GM19455 (cell line): ENCODE results near the gene SF3B4.
"Not testable (repeated sequence)": the region's sequence is repeated elsewhere in the genome, so short reads cannot be mapped to it uniquely, and the experiment has no call there.

Experiments
- ATAC-seq: cut with Tn5 transposase; IDR thresholded peaks from one replicate; pipeline ENCODE4 v1.9.1; 2021; ENCODE audit not compliant: unreplicated experiment

SF3B4 gene

DNA sequence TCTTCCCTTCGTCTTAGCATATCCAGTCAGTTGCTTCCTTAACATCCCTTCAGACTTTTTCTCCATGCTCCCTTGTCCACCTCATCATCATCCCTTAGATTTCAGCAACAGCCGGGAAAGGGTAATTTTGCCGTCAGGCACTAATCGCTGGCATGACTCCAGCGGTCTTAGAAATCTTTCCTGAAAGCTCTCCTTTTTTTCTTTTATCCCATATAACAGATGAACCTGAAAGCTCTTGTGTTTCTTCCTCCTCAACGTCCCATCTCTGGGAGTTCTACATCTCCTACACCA is 38.7 kb downstream of the SF3B4 start:
- no peak for ATAC-seq

- peak; percentile 12 for ATAC-seq
Measured at GRCh38 chr1:149888247-149888998, 39.2 kb downstream of the SF3B4 start.

DNA sequence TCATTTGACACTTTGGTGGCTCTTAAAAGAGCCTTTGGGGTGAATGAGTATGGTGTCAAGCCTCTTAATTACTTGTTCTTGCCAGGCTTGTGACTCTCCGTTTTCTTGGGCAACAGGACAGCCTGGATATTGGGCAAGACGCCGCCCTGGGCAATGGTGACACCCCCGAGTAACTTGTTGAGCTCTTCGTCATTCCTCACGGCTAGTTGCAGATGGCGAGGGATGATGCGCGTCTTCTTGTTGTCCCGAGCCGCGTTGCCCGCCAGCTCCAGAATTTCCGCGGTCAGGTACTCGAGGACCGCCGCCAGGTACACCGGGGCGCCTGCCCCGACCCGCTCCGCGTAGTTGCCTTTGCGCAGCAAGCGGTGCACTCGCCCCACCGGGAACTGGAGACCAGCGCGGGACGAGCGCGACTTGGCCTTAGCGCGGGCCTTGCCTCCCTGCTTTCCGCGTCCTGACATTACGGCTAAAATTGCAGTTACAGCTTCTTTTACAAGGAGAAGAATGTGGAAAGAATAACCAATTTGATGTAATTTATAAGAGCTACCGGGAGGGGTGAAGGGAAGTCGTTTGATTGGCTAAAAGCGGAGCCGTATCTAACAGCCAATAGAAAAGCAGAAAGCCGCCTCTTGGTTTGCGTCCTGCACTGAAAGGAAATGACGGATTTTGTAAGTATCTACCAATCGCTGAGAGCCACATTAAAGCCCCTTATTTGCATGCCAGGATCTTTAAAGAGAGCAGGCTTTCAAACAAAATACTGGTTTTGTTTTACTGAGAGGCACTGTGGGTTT is 40.0 kb downstream of the SF3B4 start:
- peak; percentile 42 for ATAC-seq

- ATAC-seq, result not testable (repeated sequence)
Measured at GRCh38 chr1:149887196-149887455, 40.5 kb downstream of the SF3B4 start.

DNA sequence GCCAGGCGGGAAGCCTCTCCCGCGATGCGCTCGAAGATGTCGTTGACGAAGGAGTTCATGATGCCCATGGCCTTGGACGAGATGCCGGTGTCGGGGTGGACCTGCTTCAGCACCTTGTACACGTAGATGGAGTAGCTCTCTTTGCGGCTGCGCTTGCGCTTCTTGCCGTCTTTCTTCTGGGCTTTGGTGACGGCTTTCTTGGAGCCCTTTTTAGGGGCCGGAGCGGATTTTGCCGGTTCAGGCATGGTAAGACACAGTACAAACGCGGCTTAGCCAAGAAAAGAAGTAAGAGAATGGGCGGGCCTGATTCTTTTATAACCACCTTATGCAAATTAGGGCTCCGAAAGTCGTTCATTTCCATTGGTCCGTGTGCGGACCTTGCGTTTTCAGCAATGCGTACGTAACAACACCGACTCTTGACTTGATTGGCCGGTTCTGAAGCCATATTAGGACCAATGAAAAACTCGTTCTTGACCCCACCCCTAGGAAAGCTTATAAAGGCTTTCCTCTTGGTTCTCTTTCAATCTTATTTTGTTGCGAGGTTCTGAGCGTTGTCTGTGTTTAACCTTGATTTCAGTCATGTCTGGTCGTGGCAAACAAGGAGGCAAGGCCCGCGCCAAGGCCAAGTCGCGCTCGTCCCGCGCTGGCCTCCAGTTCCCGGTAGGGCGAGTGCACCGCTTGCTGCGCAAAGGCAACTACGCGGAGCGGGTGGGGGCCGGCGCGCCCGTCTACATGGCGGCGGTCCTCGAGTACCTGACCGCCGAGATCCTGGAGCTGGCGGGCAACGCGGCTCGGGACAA is 41.0 kb downstream of the SF3B4 start:
- peak; percentile 59 for ATAC-seq

- ATAC-seq, result not testable (repeated sequence)
Measured at GRCh38 chr1:149886121-149886395, 41.5 kb downstream of the SF3B4 start.

DNA sequence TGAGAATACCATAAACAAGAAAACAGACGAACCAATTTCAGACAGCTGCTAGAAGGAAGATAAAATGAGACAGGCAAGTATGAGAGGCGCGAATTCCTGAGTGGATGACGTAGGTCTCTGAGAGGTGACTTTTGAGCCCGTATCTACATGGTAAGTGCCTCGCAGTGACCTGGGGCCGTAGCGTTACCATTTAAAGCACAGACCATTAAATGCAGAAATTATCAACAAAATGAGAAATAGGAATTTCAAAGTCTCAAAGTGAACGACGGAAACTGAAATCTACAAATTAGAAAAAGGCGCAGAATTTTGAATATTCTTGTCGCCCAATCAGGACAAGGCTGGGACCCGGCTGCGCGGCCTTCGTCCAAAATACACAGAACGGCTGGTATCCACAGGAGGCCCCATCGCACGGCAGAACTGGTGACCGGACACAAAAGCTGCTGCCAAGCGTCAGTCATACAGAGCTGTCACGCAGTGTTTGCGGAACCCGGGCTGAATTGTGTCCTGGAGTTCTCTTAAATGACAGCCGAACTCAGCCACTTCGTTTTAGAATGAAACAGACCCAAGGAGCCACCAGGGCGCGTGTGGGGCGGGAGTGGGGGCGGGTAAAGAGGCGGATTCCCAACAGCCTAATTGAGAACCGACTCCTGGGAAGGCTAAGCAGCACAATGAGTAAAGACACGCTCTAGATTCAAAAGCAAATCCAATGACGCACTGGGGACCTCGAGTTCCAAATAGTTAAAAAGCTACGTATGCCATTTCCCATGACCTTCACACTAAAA is 42.1 kb downstream of the SF3B4 start:
- no peak for ATAC-seq

DNA sequence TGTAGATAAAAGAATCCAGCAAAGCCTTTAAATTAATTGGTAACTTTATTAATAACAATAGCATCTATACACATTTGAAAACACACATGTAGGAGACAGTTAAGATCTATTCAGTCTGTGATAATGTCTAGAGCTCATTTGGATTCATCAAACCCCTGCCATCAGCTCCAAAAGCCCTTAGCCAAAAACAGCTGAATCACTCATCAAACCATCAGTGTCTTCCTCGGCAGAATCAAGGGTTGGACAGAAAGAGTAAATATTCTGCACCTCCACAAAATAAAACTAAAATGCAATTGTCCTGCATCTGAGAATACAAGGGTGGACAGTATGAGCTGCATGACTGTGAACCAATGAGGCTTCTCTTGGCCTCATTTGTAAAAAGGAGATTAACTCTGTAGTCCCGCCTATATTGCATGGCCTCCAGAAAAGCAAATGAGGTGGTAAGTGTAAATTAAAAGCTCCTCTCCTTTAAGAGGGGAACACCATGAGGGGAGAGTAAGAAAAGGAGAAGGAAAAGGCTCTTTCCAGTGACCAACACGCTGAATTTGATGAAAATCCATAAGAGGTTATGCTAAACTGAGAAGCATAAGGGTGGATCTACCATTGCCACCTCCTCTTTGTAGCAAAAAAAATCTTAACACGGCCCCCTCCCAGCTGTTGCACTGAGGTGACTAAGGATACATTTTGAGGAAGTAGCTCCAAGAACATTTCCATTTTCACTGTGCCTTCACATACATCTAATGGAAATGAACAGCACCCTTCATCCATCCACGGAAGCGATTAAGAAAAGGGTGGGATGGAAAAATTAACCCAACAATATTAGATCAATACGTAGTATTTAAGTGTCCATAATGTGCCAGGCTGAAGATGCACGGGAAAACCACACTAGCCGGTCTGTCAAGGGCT is 42.9 kb downstream of the SF3B4 start:
- no peak for ATAC-seq

GRCh38 chr1:149883598-149884247 is 43.9 kb downstream of the SF3B4 start:
- ATAC-seq, result no peak

DNA sequence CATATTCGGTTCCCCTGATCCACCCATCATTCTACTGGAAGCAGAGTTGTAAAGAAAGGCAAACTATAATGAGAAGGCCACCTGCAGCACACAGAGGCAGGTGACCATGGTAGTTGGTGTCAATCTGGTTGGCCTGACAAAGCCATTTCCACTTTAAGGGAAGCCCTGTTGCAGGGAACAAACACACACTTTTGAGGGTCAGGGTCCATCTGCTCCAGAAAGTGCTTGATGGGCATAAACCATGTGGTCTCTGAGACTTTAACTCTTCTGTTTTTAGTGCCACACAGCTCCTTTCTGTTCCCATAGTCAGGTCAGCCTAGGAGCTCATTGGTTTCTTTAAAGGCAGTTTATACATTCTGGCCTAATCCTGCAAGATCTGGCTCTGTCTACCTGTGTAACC is 45.7 kb downstream of the SF3B4 start:
- no peak for ATAC-seq

DNA sequence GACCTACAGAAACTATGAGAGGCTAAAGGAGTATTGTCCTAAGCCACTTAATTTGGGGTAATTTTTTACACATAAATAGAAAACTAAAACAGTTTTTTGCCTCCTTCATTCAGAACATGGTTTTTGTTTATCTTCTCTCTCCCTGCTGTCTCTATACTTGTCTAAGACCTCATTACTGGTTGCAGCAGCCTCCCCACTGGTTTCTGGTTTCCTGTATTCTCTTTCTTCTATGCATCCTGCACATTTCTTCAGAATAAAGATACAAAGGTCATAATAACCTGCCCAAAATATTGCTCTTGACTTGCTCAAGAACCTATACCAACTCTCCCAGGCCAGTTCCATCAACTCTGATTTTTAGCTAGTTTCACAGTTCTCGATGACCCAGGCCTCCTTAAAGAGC is 48.0 kb downstream of the SF3B4 start:
- no peak for ATAC-seq

DNA sequence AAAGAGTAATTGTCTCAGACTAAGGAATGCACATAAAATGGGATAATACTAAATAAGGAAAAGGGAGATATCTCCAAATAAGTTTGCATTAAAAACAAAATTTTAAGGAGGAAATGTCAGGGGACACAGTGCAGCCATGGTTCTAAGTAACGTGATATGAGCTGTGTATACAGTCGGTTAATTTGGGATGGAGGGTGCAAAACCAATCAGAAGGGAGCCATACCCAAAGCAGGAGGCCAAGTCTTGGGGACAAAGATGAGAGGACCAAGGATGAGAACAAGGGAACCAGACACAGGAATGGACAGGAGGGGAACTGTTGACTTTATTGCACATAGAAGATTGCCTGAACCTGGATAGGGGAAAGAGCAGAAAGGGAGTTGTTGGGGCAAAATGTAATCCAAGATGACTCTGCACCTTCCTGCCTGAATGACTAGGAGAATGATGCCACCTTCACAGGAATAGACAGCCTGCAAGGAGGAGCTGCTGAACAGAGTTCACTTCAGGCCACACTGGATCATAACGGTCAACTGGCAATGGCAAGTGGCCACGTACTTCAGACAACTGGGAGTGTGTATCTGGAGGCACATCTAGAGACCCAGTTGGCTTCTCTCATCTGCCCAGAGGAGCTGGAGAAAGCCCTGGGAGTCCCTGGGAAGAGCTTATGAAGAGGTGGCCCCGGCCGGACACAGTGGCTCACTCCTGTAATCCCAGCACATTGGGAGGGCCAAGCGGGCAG is 50.2 kb downstream of the SF3B4 start:
- ATAC-seq, result no peak
